Keratinocyte (primary cell): Measurements from ENCODE around the gene SH3PXD2A. TPM values are rescaled to one million over a fixed set of nuclear protein-coding genes. Genes with fewer than 3 reads are reported as not detected.

Experiments
- DNase-seq: peaks from one replicate; pipeline ENCODE4 v3.0.0-alpha.2; 2011; ENCODE audit warnings: low read depth, missing footprints, low spot score
- FAIRE-seq: peaks from 2 replicates; lab custom pipeline; 2011; peaks lifted over from hg19 to GRCh38; lab: Jason Lieb, UNC
- H2AFZ ChIP-seq: 2 replicates; pipeline ENCODE4 v1.6.0; 2012; ENCODE audit warnings: low read length, control low read depth, inconsistent platforms; ENCODE audit not compliant: control insufficient read depth
- H3K27ac ChIP-seq: 2 replicates; pipeline ENCODE4 v1.5.1; 2011; ENCODE audit warnings: low read length; ENCODE audit not compliant: control insufficient read depth, insufficient read depth
- H3K27me3 ChIP-seq: 3 replicates; pipeline ENCODE4 v1.6.0; 2011; ENCODE audit warnings: low read length; ENCODE audit not compliant: control insufficient read depth, insufficient read depth; ENCODE audit errors: extremely low read depth
- H3K36me3 ChIP-seq, 2 experiments: 2 replicates in 1 of 2; 3 replicates in 1 of 2; pipeline ENCODE4 v1.5.1; 2011; ENCODE audit warnings: low read length in 2 of 2, mild to moderate bottlenecking in 1 of 2; ENCODE audit not compliant: control insufficient read depth in 2 of 2, insufficient read depth in 2 of 2; ENCODE audit errors: extremely low read depth in 1 of 2
- H3K4me1 ChIP-seq: 3 replicates; pipeline ENCODE4 v1.5.1; 2011; ENCODE audit warnings: low read length; ENCODE audit not compliant: control insufficient read depth, insufficient read depth; ENCODE audit errors: extremely low read depth
- H3K4me2 ChIP-seq: 3 replicates; pipeline ENCODE4 v1.6.0; 2011; ENCODE audit warnings: low read depth, low read length; ENCODE audit not compliant: control insufficient read depth, insufficient read depth; ENCODE audit errors: extremely low read depth
- H3K4me3 ChIP-seq, 3 experiments: fragments of 200-600 bp in 1 of 3; sonication (generic) in 1 of 3; 2 replicates in 2 of 3; 3 replicates in 1 of 3; pipeline ENCODE4 v1.5.1; 2011 to 2016; ENCODE audit warnings: low read length in 3 of 3, mild to moderate bottlenecking in 3 of 3, control low read depth in 2 of 3, inconsistent platforms in 1 of 3, low read depth in 1 of 3, mixed read lengths in 1 of 3, mixed run types in 1 of 3, moderate library complexity in 1 of 3; ENCODE audit not compliant: control insufficient read depth in 2 of 3, insufficient read depth in 2 of 3; ENCODE audit errors: extremely low read depth in 1 of 3
- H3K79me2 ChIP-seq: 2 replicates; pipeline ENCODE4 v1.6.0; 2012; ENCODE audit warnings: low read length; ENCODE audit not compliant: control insufficient read depth, insufficient read depth
- H3K9ac ChIP-seq: 3 replicates; pipeline ENCODE4 v1.6.0; 2011; ENCODE audit warnings: low read length; ENCODE audit not compliant: control insufficient read depth, insufficient read depth; ENCODE audit errors: extremely low read depth
- H3K9me1 ChIP-seq: 3 replicates; pipeline ENCODE4 v1.6.0; 2011; ENCODE audit warnings: low read length; ENCODE audit not compliant: control insufficient read depth, insufficient read depth; ENCODE audit errors: extremely low read depth
- H3K9me3 ChIP-seq: 2 replicates; pipeline ENCODE4 v1.5.1; 2012; ENCODE audit warnings: low read depth, low read length; ENCODE audit not compliant: control insufficient read depth
- H4K20me1 ChIP-seq: 3 replicates; pipeline ENCODE4 v1.6.0; 2011; ENCODE audit warnings: low read length; ENCODE audit not compliant: control insufficient read depth, insufficient read depth; ENCODE audit errors: extremely low read depth
- EZH2 ChIP-seq: IDR thresholded peaks from one replicate; pipeline ENCODE4 v1.6.1; 2012; ENCODE audit warnings: inconsistent platforms, mild to moderate bottlenecking, low read length, moderate library complexity
- dilution Hi-C: fragments of 300-500 bp; cut with MboI; formaldehyde crosslinking; loops from one replicate; pipeline ENCODE4 v1.7.0; 2020; ENCODE audit warnings: low sequenced_read_pairs; ENCODE audit not compliant: extremely low pct_ligation_motif_present
- polyA plus RNA-seq, 5 experiments: library from polyadenylated mRNA; depleted of rRNA in 3 of 5; stranded (reverse) in 3 of 5; stranded (forward) in 1 of 5; unstranded in 1 of 5; fragments of >200 nt; gene quantifications; 1 replicate in 1 of 5; 2 replicates in 3 of 5; 3 replicates in 1 of 5; pipeline versions ENCODE4 v1.2.1 to v1.2.3, GENCODE V29; 2011 to 2012; ENCODE audit warnings: missing spikeins in 2 of 5, low read depth in 1 of 5, low replicate concordance in 1 of 5
- TF ChIP-seq, protein P1 (sequence below), 3 experiments: IDR thresholded peaks in 1 of 3; conservative IDR thresholded peaks in 1 of 3; optimal IDR thresholded peaks in 1 of 3; 2 replicates in 2 of 3; 3 replicates in 1 of 3; pipeline versions ENCODE3 to v1.5.1; 2011; ENCODE audit warnings: low read length in 3 of 3, mild to moderate bottlenecking in 3 of 3, moderate library complexity in 2 of 3, control low read depth in 1 of 3, inconsistent platforms in 1 of 3; ENCODE audit not compliant: insufficient read depth in 2 of 3; ENCODE audit errors: extremely low read depth in 1 of 3

Gene SH3PXD2A
- polyA plus RNA-seq, 1 donor (not counting 4 experiments of a cell fraction or from before 2014, with no cell fraction given), result 33.9 TPM

DNA sequence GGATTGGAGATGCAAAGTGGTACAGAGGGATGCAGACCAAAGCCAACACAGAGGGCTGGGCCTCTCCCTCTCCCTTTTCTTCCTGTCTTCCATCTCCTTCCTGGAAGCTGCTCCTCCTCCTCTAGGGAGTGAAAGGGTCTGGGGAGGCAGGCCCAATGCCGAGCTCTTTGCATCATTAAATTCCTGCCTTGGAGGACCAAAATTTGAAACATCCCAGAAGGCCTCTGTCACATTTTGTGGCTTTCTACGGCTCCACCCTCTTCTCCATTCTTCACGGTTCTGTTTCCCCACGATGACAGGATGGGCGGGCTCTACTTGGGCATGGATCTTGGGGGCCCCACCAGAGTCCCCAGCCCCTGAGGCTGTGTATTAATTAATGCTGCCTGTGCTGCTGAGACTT, 285.5 kb downstream of the SH3PXD2A start:
- Histone ChIP-seq H2AFZ (no peak overlapping the region), H3K79me2 (no peaks in the 10 kb centered on the region), H3K36me3 (no peaks in the 10 kb centered on the region), H3K27me3 (peaks cover 22% of the 10 kb centered on the region), H3K9me1 (no peaks in the 10 kb centered on the region), H3K9ac (no peak overlapping the region), H3K4me3 (no peak overlapping the region), H3K27ac (no peak overlapping the region), H3K9me3 (no peaks in the 10 kb centered on the region), H4K20me1 (peaks cover 3% of the 10 kb centered on the region), H3K4me2 (no peak overlapping the region), H3K4me1 (peaks cover 11% of the 10 kb centered on the region)
- FAIRE-seq, result no peak
- no peak for TF ChIP-seq EZH2
- TF ChIP-seq, protein P1, sequence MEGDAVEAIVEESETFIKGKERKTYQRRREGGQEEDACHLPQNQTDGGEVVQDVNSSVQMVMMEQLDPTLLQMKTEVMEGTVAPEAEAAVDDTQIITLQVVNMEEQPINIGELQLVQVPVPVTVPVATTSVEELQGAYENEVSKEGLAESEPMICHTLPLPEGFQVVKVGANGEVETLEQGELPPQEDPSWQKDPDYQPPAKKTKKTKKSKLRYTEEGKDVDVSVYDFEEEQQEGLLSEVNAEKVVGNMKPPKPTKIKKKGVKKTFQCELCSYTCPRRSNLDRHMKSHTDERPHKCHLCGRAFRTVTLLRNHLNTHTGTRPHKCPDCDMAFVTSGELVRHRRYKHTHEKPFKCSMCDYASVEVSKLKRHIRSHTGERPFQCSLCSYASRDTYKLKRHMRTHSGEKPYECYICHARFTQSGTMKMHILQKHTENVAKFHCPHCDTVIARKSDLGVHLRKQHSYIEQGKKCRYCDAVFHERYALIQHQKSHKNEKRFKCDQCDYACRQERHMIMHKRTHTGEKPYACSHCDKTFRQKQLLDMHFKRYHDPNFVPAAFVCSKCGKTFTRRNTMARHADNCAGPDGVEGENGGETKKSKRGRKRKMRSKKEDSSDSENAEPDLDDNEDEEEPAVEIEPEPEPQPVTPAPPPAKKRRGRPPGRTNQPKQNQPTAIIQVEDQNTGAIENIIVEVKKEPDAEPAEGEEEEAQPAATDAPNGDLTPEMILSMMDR (optimal IDR thresholded peaks at IDR 0.05 in 1 of 3, IDR thresholded peaks at IDR 0.05 in 1 of 3, conservative IDR thresholded peaks at IDR 0.05 in 1 of 3; ENCODE audit: extremely low read depth in 1 of 3, insufficient read depth in 2 of 3, low read length in 3 of 3), result no peak
- DNase-seq, result no peak
- dilution Hi-C loops, result no loop called here

DNA sequence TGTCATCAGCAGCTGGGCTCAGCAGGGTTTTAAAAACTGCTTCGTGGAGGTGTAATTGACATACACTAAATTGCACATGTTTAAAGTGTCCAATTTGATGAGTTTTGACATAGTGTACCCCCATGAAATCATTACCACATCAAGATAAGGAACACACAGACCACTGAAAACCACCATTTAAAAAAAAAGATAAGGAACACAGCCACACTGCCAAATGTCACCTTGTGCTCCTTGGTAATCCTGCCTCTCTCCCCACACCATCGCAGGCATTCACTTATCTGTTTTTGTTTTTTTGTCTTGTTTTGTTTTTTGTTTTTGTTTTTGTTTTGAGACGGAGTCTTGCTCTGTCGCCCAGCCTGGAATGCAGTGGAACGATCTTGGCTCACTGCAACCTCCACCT, 286.9 kb downstream of the SH3PXD2A start:
- no peak for TF ChIP-seq EZH2
- TF ChIP-seq, protein P1 (optimal IDR thresholded peaks at IDR 0.05 in 1 of 3, IDR thresholded peaks at IDR 0.05 in 1 of 3, conservative IDR thresholded peaks at IDR 0.05 in 1 of 3; ENCODE audit: extremely low read depth in 1 of 3, insufficient read depth in 2 of 3, low read length in 3 of 3), result no peak
- dilution Hi-C loops, result no loop called here
- no peak for FAIRE-seq
- no peak overlapping the region for H3K4me3 ChIP-seq
- peaks cover 3% of the 10 kb centered on the region for H4K20me1 ChIP-seq
- no peaks in the 10 kb centered on the region for H3K79me2 ChIP-seq
- no peak overlapping the region for H3K27ac ChIP-seq
- no peak for DNase-seq
- no peaks in the 10 kb centered on the region for H3K36me3 ChIP-seq
- H2AFZ ChIP-seq, result no peak overlapping the region
- H3K4me2 ChIP-seq, result no peak overlapping the region
- no peak overlapping the region for H3K9ac ChIP-seq
- no peaks in the 10 kb centered on the region for H3K9me3 ChIP-seq
- H3K27me3 ChIP-seq, result peaks cover 21% of the 10 kb centered on the region
- no peaks in the 10 kb centered on the region for H3K9me1 ChIP-seq
- H3K4me1 ChIP-seq, result peaks cover 11% of the 10 kb centered on the region
